SKM-1 (cell line): Measurements from ENCODE around the gene SIGLEC14.
"Not testable (repeated sequence)": the region's sequence is repeated elsewhere in the genome, so short reads cannot be mapped to it uniquely, and the experiment has no call there.

Source experiments
- DNase-seq: peaks from one replicate; lab custom pipeline; 2025; ENCODE audit not compliant: unreplicated experiment; lab: John Stamatoyannopoulos, UW

The SIGLEC14 gene, protein sequence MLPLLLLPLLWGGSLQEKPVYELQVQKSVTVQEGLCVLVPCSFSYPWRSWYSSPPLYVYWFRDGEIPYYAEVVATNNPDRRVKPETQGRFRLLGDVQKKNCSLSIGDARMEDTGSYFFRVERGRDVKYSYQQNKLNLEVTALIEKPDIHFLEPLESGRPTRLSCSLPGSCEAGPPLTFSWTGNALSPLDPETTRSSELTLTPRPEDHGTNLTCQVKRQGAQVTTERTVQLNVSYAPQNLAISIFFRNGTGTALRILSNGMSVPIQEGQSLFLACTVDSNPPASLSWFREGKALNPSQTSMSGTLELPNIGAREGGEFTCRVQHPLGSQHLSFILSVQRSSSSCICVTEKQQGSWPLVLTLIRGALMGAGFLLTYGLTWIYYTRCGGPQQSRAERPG

DNA sequence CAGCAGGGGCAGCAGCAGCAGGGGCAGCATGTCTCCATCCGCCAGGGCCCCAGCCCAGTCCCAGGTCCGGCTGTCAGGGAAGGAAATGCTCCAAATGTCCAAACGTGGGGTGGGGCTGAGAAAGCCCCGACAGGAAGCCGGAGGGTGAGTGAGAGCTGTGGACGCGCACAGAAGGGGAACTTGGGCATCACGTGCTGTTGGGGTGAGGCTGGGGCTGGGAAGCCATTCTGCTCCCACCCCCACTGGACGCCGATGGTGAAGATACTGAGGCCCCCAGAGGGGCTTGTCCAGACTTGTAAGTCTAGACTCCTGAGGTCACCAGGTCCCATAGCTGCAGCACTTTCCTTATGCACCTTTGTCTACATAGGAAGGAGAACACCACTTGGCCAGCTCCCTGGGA lies at the start of gene SIGLEC14:
Gene SIGLEC14 (minus strand): TSS at position 96 of the 400 bp plus-strand sequence. CDS start 66 bp downstream, at position 30.
- DNase-seq: not testable (repeated sequence)

DNA sequence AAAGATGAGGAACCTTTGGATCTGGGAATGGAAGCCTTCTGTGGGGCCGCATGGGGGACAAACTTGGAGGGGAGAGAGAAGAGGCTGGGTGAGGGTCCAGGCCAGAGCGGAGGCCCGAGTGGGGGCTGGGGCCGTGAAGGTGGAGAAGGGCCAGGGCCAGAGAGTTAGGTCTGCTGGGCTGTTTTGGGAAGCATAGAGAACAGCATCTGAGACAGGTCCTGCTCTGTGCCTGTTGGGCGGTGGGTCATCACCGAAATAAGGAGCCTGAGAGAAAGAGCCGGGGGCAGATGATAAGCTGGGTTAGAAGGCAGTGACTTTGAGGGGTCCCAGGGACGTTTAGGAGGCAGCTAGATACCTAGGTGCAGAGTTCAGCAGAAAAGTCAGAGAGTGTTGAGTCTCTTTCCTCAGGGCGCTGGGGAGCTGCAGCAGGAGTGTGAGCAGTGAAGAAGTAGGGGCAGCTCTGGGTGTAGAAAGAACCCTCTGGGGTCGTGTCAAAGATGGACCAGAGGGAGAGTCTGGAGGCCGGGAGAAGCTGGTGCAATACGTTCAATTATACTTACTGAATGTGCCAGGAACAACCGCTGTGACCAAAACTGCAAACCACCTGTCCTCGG lies 49.2 kb upstream of the SIGLEC14 start:
- no peak for DNase-seq

DNA sequence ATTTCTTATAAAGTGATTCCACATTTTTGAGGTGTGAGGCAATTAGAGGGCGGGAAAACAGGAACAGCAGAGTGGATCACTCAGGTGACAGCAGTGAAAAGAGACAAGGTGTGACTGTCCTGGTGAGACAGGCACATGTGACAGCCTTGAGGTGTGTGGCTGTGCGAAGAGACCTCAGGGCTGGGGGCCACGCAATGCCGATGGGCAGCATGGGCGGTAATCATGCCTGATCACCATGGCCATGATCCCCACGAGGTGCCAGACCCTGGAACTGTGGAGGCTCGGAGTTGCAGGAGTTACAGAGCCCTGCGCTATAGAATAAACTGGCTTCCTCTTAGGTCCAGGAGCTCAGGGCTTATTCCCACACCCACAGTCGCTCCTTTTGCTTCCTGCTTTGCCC lies 48.5 kb upstream of the SIGLEC14 start:
- DNase-seq: no peak

DNA sequence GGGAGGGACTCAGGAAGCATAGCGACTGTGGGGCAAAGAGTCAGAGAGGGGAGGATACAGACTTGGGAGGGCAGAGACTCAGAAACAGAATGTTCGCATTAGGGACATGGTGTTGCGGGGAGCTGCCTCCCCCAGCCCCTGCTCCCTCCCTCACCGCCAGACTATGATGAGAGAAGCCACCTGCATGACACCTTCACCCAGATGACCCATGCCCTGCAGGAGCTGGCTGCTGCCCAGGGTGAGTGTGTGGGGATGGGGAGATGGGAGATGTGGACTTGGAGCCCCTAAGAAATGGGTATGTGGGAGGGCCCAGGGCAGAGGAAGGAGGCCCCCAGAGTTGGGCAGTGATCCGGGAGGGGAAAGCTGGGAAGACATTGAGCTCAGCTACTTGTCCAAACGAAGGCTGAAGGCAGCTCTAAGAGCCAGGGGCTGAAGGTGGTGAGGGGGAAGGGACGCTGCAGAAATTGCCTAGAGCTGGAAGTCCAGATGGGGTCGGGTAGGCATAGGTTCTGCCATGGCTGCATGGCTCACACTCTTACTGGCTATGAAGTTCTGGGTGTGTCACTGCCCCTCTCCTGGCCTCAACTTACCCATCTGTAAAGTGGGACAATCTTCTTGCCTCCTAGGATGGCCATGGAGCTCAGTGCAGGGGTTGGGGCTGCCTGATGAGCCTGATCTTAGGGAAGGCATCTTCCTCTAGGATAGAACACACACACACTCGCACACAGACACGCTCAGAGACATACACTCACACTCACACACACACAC lies 47.9 kb upstream of the SIGLEC14 start:
- DNase-seq: no peak

DNA sequence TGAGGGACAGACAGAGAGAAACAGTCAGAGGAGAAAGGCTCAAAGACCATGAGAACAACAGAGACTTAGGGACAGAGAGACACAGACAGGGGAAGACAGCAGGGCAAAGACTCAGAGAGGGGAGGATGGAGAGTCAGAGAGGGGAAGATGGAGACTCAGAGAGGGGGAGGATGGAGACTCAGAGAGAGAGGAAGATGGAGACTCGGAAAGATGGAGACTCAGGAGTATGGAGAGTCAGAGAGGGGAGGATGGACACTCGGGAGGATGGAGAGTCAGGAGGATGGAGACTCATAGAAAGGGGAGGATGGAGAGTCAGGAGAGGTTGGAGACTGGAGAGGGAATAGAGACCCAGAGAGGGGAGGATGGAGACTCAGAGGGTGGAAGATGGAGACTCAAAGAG lies 47.2 kb upstream of the SIGLEC14 start:
- DNase-seq: no peak

DNA sequence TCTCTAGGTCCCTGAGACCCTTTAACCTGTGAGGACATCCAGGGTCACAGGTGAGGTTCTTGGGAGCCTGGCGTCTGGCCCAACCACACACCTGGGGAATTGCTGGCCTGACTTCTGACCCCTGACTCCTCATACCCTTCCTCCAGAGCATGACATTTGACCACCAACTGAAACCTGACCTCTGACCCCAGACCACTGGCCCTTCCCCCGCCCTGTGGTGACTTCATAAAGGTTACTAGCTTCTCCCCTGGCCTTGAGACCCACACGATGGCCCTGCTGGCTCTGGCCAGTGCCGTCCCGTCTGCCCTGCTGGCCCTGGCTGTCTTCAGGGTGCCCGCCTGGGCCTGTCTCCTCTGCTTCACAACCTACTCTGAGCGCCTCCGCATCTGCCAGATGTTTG lies 46.6 kb upstream of the SIGLEC14 start, which contains the start of gene SPACA6:
Gene SPACA6 (plus strand): TSS at position 71 of the 400 bp plus-strand sequence. CDS start 197 bp downstream, at position 268.
- no peak for DNase-seq

DNA sequence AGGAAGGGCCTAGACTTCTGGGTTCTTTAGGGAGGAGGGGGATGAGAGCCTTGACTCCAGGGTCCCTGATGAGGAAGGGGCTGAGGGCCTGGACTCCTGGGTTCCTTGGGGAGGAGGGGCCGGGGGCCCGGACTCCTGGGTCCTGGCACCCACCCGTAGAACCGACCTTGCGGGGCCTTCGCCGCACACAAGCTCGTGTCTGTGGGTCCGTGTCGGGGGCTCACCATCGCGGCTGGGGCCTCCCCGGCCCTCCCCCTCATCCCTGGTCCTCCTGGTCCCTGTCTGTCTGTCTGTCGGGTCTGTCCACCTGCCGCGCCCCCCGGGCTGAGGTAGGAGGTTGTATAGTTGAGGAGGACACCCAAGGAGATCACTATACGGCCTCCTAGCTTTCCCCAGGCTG lies 45.8 kb upstream of the SIGLEC14 start:
- no peak for DNase-seq

DNA sequence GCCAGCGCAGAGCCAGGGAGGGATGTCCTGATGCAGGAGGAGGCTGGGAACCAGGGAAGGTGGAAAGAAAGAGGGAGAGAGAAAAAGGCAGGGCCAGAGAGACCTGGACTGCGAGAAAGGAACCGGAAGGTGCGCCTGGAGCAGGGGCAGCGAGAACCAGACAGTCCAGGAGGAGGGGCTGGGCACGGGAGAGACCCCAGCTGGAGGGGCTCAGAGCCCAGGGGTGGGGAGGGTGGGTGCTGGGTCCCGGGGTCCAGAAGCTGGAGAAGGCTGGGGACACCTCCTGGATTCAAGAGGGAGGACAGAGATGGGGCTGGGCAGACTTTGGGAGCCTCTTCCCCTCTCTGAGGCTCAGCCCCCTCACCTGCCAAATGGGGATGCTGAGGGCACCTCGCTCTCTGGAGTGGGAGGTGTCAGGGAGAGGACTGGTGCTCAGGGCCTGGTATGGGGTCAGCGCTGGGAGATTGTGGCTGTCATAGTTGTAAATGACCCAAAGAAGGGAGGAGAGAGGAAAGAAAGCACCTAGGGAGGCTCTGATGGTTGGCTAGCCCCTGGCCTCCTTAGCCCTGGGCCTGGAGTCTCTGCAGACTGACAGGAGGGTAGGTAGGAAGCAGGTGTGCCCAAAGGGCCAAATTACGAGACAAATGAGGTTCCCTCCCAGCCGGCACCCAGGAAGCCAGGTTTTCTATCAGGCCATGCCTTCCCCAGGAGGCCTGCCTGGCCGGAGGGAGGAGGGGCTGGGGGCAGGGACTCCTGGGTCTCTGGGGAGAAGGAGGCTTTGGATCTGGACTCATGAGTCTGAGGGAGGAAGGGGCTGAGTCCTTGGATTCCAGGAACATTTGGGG lies 45.2 kb upstream of the SIGLEC14 start:
- DNase-seq: no peak

DNA sequence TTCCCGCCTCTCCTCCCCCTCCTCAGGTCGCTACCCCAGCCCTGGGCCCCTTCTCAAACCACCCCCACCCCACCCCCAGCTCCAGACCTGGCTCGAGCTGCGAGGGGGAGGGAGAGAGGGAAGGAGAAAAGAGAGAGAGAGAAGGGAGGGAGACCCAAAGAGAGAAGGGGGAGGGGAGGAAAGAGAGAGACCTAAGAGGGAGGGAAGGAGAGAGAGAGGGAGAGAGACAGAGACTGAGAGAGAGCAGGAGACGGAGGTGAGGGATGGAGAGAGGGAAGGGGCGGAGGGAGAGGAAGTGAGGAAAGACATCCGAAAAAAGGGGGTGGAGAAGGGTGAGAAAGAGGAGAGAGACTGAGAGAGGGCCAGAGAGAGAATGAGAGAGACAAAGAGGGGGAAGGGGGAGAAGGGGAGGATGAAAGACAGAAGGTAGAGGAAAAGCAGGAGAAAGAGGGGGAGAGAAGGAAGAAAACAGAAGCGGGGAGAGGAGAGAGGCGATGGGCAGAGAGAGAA lies 44.5 kb upstream of the SIGLEC14 start:
- DNase-seq: no peak

DNA sequence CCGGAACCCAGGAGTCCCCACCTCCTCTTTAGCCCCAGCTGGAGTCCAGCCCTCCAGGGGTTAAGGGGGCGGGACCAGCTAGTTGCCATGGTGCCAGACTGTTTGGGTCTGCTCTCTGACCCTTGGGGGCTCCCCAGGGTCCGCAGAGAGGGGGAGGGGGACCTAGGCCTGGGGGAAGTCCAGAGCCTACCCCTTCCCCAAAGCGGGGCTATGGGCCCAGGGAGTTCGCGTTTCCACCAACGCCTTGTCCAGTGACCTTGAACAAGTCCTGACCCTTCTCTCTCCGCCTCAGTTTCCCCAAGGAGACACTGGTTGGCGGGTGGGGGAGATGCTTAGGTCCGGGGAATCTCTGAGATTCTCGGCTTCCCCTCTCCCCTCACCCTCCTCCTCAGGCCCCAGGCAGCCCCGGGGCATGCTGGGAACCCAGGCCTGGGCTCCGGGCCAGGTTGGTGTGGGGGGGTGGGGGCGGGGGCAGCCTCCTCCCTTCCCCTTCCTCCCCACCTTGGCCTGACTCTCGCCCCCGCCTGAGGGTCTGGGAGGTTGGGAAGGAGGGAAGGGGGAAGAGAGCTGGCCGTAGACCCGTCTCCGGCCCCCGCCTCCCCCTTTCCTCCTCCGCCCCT lies 43.9 kb upstream of the SIGLEC14 start:
- DNase-seq: no peak

DNA sequence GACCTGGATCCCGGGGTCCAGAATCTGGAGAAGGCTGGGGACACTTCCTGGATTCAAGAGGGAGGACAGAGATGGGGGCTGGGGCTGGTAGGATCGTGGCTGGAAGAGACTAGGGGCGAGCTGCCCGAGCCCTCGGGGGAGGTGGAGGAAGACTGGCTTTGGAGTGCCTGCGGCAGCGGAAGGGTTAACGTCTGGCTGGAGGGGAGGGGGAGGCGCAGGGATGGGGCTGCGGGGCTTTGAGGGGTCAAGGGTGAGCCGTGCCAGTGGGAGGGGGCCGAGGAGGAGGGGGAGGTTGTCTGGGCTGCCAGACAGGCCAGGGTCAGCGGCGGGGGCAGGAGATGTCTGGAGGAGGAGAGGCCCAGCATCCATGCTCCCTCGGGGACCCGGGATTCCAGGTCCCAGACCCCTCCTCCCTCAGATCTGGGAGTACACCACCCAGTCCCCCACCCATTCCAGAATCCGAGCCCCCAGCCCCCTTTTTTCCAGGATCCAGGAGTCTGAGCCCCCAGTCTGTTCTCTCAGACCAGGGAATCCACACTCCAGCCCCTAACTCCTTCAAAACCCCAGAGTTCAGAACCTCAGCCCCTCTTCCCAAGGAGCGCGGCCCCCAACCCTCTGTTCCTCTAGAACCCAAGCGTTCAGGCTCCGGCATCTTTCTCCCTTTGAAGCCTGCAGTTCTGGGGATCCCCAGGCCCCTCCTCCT lies 43.3 kb upstream of the SIGLEC14 start:
- DNase-seq: no peak

DNA sequence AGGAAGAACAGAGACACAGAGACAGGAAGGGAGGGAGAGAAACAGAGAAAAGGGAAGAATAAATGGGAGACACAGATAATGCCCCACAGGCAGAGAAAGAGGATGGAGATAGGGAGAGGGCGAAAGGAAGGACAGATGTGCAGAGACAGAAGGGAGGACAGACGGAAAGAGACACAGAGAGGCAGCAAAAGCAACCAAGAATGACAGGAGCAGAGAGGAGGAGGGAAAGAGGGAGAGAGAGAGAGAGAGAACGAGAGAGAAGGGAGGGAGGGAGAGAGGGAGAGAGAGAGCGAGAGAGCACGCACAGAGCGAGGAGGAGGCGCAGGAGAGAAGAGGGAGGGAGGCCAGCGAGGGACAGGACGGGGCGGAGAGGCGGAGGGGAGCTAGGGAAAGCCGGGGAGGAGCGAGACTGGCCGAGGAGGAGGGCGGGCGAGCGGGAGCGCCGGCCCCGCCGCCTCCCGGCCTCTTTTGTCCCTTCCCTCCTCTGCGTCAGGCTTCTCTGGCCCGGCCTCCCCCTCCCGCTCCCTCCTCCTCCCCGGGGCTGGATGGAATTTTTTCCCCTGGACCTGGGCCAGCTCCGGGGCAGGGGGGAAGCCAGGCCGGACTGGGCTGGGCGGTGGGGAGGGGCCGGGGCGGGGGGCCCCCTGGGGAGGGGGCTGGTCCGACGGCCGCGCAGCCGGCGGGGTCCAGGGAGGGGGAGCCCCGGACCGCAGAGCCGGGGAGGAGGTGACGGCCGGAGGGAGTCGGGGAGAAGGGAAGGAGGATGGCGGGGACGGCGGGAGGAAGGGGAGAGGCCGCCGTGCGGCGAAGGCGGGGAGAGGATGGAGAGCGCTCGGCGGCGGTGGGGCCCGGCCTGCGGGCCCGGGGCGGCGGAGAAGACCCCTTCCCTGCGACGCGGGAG lies 42.3 kb upstream of the SIGLEC14 start:
- DNase-seq: no peak

DNA sequence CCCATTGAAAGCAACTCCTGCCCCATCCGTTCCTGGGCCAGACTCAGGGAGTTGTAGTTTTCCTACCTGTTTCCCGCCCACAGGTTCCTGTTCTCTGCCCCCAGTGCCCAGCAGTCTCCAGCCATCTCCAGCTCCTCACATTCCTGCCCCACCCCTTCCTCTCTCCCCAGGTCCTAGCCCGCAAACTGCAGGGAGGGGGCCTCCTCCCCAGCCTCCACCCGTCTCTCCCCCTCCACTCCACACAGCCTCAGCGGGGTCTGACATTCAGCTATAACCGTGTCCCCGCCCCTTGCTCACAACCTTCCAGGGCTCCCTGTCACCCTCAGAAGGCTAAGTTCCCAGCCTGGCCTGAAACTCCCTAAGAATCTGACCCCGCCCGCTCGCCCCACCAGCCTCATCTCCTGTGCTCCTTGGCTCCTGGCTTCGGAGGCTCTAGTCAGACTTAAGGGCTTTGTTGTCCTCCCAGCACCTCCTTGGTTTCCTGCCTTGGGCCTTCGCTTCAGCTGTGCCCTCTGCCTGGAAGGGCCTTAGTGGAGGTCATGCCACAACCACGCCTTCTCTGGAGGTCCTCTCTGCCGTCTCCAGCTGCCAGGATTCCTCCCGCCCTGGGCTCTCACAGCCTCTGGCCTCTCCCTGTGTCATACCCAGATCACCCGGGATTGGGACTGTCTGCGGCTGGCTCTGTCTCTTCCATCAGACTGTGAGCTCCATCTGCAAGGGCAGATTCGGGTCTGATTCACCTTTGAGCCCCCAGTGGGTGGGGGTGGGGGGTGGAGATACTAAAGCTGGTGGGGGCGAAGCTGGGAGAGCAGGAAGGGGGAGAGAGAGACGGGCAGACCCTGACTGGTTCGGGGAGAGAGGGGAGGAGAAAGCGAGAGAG lies 41.4 kb upstream of the SIGLEC14 start:
- no peak for DNase-seq

DNA sequence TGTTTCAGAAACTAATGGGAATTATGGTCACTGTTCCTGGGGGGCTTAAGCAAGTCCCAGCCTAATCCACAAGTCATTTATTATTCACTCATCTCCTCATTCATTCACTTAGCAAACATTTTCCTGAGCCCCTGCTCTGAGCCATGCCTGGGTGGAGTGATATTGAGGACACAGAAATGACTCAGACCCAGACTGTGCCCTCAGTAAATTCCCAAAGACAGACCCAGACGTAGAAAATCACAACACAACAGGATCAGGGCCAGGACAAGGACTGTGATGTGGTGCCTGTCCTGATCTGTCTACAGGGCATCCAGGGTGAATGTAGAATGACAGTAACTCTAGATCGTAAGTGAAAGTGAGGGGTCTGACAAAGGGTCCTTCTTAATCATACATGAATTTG lies 39.5 kb upstream of the SIGLEC14 start:
- no peak for DNase-seq

DNA sequence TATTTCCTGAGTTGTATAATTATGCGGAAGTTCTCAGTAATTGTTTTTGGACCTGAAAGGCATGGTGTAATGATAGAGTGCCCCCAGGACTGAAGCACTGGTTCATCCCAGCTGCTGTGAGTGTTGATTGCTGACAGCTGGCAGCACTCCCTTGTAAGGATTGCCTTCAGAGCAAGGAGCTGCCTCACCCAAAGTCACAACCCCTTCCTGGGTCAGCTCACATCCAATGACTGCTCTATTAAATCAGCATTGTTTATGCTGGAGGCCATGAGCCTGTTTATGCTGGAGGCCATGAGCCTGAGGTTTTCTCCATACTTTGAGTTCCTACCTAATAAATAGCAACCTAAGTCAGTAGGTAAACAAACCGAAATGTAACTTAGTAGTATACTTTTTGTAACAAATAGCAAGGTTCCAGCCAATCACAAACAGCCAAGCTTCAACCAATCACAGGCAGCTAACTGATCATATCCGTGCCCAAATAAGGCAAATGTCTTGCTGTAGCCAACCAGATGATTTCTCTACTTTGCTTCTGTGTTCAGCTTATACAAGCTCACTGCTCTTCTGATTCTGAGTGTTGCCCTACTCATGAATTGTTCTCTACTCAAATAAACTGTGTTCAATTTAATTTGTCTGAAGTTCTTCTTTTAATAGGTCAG lies 34.8 kb upstream of the SIGLEC14 start:
- no peak for DNase-seq

DNA sequence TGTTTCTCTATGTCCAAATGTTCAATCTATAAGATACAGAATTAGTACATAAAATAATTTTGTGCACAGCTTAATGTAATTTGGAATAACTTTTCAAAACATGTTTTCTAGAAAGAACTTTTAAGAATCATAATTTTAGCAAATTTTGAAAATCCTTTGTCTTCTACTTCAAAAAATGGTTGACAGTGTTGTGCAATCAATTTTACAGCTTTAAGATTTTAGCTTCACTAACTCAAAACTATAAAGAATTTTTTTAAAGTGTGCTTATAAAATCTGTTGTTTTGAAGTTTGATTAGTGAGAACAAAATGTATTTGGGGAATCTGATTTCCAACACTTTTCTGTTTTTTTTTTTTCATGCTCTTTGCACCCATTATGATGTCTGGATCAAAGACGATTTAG lies 33.8 kb upstream of the SIGLEC14 start:
- no peak for DNase-seq

DNA sequence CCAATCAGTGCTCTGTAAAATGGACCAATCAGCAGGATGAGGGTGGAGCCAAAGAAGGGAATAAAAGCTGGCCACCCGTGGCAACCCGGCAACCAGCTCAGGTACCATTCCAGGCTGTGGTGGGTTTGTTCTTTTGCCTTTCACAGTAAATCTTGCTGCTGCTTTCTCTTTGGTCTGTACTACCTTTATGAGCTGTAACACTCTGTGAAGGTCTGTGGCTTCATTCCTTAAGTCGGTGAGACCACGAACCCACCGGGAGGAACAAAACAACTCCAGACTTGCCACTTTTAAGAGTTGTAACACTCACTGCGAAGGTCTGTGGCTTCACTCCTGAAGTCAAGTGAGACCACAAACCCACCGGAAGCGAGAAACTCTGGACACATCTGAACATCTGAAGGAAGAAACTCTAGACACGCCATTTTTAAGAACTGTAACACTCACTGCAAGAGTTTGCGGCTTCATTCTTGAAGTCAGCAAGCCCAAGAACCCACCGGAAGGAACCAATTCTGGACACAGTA lies 30.0 kb upstream of the SIGLEC14 start:
- no peak for DNase-seq
